Dedifferentiated amniotic fluid mesenchymal stem cell (primary cell): ENCODE data around the gene CFAP70.
"Not testable (repeated sequence)": the region's sequence is repeated elsewhere in the genome, so short reads cannot be mapped to it uniquely, and the experiment has no call there.

ENCODE experiments used
- DNase-seq: peaks from one replicate; pipeline ENCODE4 v3.0.0-alpha.2; 2016; ENCODE audit errors: extremely low spot score

Gene CFAP70

DNA sequence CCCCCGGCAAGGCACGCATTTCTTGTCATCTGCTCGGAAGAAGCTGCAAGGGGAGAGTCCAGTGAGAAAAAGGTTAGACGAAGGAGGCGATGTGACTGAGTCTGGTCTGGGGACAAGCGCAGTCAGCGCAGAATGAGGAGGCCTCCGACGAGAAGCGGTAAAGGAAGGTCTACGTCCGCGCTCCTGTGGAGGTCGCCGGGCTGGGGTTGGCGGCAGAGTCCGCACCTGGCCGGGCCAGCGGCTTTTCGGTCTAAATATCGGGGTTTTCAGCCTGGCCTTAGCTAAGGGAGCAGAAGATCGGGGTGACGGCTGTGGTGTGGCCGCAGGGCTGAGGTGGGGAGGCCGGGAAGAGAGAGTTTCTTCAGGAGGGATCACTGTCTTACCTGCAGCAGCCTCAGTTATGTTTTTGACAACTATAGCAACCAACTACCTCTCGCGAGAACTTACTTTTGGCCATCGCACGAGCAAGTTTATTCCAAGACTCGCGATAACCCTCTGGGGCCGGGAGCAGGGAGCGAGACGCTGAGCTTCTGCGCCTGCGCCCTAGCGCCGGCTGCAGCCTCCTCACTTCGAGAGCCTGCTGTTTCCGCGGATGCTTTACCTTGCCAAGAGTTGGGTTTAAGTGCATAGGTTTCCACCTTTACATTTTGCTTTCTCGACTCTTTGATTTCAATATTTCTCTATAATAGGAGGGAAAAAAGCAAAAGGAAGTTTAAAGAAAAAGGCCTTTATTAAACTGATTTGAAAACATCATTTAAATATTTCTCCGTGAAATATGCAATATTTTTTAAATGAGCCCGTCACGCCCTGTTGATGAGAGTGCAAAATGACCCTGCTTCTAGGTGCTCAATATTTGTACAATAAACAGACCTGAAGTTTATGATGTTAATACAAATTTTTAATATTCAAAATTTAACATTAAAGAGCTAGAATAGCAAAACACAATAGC, at the start of gene CFAP70:
TSS of gene CFAP70 (minus strand) at position 534 of the 949 bp plus-strand sequence. CDS start 4,068 bp downstream, outside the sequence.
- DNase-seq = peak; percentile 98

- no peak for DNase-seq
Measured at GRCh38 chr10:73408061-73408460, 49.4 kb upstream of the CFAP70 start.

- no peak for DNase-seq
Measured at GRCh38 chr10:73407495-73407894, 48.8 kb upstream of the CFAP70 start.

DNA sequence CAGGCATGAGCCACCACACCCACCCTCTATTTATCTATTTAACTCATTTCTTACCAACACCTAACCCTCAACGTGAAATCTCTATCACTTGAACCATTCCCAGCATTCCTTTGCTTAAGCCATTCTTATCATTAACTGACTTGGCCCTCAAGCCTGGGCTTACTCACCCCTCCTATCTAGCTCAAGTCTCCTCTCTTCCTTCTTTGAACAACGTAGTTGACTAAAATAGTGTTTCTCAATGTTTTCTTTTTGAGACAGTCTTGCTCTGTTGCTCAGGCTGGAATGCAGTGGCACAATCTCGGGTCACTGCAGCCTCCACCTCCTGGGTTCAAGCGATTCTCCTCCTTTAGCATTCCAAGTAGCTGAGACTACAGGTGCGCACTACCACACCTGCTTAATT, 48.2 kb upstream of the CFAP70 start:
- no peak for DNase-seq

DNA sequence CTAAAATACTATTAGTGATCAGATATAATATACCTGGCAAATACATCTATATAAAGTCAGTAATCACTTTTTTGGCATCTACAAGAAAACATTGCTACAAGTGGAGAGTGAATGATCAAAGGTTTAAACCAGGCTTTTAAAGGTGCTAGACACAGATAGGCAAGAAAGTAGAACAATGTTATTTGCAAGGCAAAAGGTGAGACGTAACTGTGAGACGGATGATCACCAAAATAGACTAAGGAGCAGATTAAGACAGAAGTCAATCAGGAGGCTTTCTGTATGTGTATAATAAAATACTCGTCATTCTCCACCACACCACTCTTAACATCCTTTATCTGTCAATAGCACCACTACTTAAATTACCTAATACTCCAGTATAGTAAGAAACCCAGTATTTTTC, 46.9 kb upstream of the CFAP70 start:
- no peak for DNase-seq

DNA sequence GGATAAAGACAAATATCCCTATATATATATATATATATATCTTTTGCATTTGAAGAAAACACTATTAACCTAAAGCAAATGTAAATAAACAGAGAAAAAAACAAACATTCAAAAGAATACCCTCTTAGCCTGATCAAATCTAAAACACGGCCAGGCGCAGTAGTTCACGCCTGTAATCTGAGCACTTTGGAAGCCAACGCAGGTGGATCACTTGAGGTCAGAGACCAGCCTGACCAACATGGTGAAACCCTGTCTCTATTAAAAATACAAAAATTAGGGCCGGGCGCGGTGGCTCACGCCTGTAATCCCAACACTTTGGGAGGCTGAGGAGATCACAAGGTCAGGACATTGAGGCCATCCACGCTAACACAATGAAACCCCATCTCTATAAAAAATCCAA, 46.0 kb upstream of the CFAP70 start:
- no peak for DNase-seq

GRCh38 chr10:73401636-73402035, 43.0 kb upstream of the CFAP70 start:
- no peak for DNase-seq

DNA sequence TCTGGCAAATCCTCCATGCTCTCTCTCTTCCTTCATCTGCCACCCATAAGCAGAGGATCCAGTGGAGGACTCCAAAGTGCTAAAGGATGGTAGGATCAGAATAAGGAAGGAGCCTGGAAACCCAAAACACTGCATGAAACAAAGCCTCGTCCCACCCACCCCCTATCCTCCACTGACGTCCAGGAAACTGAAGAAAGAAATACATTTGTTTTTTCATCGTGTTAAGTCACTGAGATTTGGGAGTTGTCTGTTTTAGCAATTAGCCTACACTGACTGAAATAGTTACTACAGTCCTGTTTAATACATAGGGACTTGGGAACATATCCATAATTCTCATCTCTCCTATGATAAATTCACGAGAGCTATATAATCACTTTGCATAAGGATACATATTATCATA, 40.4 kb upstream of the CFAP70 start:
- no peak for DNase-seq

DNA sequence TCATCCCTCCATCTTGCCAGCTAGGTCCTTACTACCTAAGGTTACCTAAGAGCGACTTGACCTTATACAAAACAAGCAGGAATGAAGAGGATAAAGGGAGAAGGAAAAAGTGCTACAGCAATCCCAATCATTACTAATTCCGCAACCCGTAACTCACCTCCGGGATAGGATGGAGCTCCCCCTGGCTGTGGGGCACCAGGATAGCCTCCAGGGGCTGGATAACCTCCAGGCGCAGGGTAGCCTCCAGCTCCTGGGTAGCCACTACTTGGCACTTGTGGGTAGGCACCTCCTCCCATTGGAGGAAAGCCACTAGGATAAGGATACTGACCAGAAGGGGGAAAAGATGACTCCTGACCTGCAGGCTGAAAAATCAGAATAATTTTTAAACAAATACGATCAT, 39.4 kb upstream of the CFAP70 start:
- DNase-seq = no peak

GRCh38 chr10:73394325-73394724, 35.7 kb upstream of the CFAP70 start:
- not testable (repeated sequence) for DNase-seq

DNA sequence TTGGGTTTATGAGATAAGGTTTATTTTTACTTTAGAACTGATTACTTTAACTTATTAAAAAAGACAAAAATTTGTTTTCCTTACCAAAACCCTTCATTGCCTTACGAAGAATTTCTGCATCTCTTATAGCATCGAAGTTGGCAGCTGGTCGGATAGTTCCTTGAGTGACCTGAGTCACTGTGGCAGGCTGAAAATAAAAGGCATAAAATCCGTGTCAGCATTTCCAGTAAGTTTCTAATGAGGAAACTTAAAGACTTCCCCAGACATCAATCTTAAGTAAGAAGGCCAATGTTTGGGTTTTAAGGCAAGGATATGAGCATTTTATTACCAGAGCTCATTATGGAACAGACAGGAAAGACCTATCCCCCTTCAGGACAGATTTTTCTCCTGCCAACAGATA, 29.6 kb upstream of the CFAP70 start:
- DNase-seq = no peak

DNA sequence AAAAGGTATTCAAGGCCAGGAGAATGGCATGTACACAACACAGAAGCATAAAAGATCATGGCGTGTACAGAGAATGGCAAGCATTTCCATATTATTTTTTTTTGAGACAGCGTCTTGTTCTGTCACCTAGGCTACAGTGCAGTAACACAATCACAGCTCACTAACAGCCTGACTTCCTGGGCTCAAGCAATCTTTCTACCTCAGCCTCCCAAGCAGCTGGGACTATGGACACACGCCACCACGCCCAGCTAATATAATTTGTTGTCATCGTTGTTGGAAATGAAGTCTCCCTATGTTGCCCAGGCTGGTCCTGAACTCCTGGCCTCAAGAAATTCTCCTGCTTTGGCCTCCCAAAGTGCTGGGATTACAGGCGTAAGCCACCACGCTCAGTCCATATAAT, 27.9 kb upstream of the CFAP70 start:
- DNase-seq = no peak

DNA sequence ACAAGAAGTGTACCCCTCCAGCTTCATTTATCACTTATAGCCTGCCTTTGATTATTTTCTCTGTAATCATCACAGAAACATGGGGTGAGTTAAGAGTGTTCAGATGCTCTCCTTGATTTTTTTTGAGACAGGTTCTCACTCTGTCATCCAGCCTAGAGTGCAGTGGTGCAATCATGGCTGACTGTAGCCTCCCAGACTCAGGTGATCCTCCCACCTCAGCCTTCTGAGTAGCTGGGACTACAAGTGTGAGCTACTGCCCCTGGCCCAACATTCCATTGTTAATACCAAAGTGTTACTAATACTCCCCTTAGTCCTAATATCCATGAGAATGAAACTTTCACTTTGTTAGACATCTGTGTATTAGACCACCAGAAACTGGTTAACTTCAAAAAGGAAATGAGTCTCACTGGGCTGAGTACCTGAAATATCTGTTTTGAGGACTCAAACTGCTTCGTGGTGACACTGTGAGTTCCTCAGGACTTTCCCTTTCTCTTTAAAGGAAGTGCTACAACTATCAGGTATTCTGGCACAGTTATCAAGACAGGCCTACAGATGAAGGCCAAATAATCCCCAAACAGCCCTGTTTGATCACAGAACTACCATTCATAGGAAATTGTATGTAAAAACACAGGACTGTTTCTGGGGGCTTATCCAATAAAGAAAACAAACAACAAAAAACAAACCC, 20.5 kb upstream of the CFAP70 start:
- no peak for DNase-seq

GRCh38 chr10:73376679-73377078, 18.0 kb upstream of the CFAP70 start:
- DNase-seq = no peak

GRCh38 chr10:73368238-73368637, 9.6 kb upstream of the CFAP70 start:
- DNase-seq = no peak

DNA sequence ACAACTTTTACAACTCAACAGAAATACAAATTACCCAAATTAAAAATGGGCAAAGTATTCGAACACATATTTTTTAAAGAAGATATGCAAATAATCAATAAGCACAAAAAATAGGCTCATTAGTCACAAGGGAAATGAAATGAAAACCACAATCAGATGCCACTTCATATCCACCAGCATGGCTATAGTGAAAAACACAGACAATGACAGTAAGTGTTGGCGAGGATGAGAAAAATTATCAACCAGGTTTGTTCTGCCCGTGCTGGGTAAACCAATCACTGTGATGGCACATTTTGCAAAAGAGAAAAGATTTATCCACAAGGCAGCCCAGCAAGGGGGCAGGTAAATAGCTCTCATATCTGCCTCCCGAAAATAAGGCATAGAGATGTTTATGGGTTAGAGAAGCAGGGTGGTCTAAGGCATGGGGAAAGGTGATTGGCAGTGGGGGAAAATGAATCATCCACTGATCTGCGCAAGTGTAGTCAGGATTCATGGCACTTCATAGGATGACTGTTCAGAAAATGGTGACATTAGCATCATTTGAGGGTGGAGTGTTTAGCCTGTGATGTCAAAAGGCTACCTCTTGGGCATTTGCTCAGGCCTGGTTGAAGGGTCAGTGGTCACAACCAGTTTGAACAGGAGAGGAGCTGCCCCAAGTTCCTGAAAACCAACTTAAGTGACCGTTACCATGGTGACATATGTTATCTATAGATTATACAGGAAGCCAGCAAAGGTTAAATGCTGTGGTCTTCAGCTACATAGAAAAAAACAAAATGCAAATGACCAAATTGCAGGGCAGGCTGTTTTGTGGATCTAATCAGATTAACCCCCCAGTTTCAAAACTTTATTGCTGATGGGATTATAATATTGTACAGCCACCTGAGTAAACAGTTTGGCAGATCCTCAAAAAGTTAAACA, 8.0 kb upstream of the CFAP70 start:
- no peak for DNase-seq

- no peak for DNase-seq
Measured at GRCh38 chr10:73364964-73365363, 6.3 kb upstream of the CFAP70 start.

DNA sequence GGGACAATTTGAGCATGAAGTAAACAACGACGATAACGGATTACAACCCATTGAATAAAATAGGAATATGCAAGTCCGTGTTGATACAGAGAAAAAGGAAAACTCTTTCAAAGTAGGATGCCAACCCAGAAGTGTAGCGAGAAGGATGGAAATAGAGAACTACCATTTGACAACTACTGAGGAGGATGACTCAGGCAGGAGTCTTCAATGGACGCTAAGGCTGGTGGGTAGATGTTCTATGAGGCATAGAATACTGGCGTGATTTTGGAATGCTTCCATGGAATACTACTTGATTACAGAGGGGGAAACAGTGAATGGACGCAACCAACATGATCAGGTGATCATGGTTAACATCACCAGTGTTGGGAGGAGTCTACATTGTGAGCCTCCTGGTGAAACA, 828 bp upstream of the CFAP70 start:
- DNase-seq = no peak

- DNase-seq = no peak
Measured at GRCh38 chr10:73357821-73358220, 843 bp downstream of the CFAP70 start.

DNA sequence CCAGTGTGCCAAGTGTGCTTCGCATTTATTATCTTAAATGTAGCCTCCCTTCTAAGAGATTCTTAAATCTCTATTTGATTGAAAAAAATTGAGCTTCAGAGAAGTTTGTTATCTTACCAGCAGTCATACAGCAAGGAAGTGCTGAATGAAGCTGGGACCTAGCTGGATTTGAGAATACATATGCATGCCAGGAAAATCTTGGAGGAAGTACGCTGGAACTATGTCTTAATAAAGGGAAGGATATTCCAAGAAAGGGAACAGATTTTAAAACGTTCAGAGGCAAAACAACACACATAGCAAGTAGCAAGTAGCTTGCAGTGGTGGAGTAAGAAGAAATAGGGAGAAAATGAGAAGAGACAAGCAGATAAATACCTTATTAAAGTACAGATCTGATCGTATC, 1.5 kb downstream of the CFAP70 start:
- no peak for DNase-seq

DNA sequence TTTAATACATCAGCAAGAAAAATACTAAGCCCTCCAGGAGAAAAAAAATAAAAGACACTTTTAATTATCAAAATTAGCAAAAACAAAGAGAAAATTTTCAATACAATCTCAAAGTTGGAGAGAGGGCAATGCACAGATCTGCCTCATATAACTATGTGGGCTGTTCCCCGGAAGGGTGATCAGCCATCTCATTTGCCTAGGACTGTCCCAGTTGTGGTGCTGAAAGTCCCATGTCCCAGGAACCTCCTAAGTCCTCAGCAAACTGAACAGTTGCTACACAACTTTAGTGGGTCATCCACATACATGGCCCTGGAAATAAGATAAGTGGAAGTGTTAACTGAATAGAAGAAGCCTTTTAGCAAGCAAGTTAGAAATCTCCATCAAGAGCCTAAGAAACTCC, 14.4 kb downstream of the CFAP70 start:
- DNase-seq = no peak

DNA sequence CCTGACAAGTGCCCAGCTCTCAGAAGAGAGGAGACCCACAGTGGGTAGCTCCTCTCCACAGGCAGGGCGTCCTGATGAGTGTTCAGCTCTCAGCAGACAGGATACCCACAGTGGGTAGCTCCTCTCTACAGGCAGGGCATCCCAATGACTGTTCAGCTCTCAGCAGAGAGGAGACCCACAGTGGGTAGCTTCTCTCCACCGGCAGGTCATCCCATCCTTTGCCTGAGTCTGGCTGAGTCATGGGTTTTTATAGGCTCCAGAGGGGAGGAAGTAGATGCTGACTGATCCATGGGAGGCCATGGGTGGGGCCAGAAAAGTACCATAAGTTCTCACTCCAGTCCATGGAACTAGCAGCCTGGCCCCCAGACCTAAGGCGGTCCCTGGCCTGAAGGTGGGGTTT, 18.5 kb downstream of the CFAP70 start:
- no peak for DNase-seq
